T-helper 2 cell treated with Interferon-gamma antibody and Interleukin-4, amounts not matched to agents 100 ng/mL and 5 ng/mL, for 36 hours (primary cell): ENCODE data around the gene GPR25. TPM values are rescaled to one million over a fixed set of nuclear protein-coding genes. Genes with fewer than 3 reads are reported as not detected.

Source experiments
- intact Hi-C: fragments of 100-400 bp; cut with micrococcal nuclease; formaldehyde crosslinking; loops from one replicate; pipeline ENCODE4 v1.15.1; 2023
- total RNA-seq: library from RNA; stranded (reverse); gene quantifications from 2 replicates; pipeline ENCODE4 v1.2.3, GENCODE V29; 2022

The GPR25 gene
- total RNA-seq, 1 donor from 2014 or later: not detected

- intact Hi-C loops: no loop called here
These were observed 22.1 kb downstream of the GPR25 start, which contains the start of gene INAVA for GRCh38 chr1:200894712-200895442. INAVA (plus strand) TSS chr1:200894900; CDS start chr1:200898401, 3,501 bp downstream.

- intact Hi-C loops: no loop called here
These were observed 22.6 kb downstream of the GPR25 start for GRCh38 chr1:200895443-200895789.

GRCh38 chr1:200895801-200896530 lies 23.2 kb downstream of the GPR25 start:
- intact Hi-C loops: no loop called here

GRCh38 chr1:200896531-200897196 lies 23.9 kb downstream of the GPR25 start:
- intact Hi-C loops: no loop called here

- intact Hi-C loops: no loop called here
These were observed 24.5 kb downstream of the GPR25 start for GRCh38 chr1:200897259-200897658.

GRCh38 chr1:200899015-200899386 lies 26.2 kb downstream of the GPR25 start:
- intact Hi-C loops: no loop called here

- intact Hi-C loops: no loop called here
These were observed 26.7 kb downstream of the GPR25 start for GRCh38 chr1:200899451-200899915.

- intact Hi-C loops: no loop called here
These were observed 27.4 kb downstream of the GPR25 start for GRCh38 chr1:200899954-200900867.

- intact Hi-C loops: no loop called here
These were observed 28.1 kb downstream of the GPR25 start for GRCh38 chr1:200900877-200901276.

GRCh38 chr1:200901350-200901749 lies 28.6 kb downstream of the GPR25 start:
- intact Hi-C loops: no loop called here

GRCh38 chr1:200901796-200902444 lies 29.1 kb downstream of the GPR25 start:
- intact Hi-C loops: no loop called here

- intact Hi-C loops: no loop called here
These were observed 31.0 kb downstream of the GPR25 start for GRCh38 chr1:200903793-200904192.

GRCh38 chr1:200904772-200905171 lies 32.0 kb downstream of the GPR25 start:
- intact Hi-C loops: no loop called here

GRCh38 chr1:200905411-200906052 lies 32.8 kb downstream of the GPR25 start:
- intact Hi-C loops: no loop called here

- intact Hi-C loops: no loop called here
These were observed 33.7 kb downstream of the GPR25 start for GRCh38 chr1:200906491-200906890.

GRCh38 chr1:200907611-200908097 lies 34.9 kb downstream of the GPR25 start:
- intact Hi-C loops: no loop called here

- intact Hi-C loops: no loop called here
These were observed 35.5 kb downstream of the GPR25 start for GRCh38 chr1:200908191-200908868.

- intact Hi-C loops: no loop called here
These were observed 36.3 kb downstream of the GPR25 start for GRCh38 chr1:200909071-200909470.

- intact Hi-C loops: no loop called here
These were observed 37.0 kb downstream of the GPR25 start for GRCh38 chr1:200909757-200910239.
